Occipital lobe (tissue), 2 donors: ENCODE results near the gene KDF1. TPM values are rescaled to one million over a fixed set of nuclear protein-coding genes. Genes with fewer than 3 reads are reported as not detected.
"Not testable (repeated sequence)": the region's sequence is repeated elsewhere in the genome, so short reads cannot be mapped to it uniquely, and the experiment has no call there.

ENCODE experiments used
- DNase-seq: peaks from one replicate; lab custom pipeline; 2025; lab: John Stamatoyannopoulos, UW
- total RNA-seq: library from RNA; depleted of rRNA; stranded (reverse); fragments of >200 nt; gene quantifications from one replicate; pipeline ENCODE4 v1.2.3, GENCODE V29; 2014

Gene KDF1
- total RNA-seq, 1 donor from 2014 or later, result not detected

DNA sequence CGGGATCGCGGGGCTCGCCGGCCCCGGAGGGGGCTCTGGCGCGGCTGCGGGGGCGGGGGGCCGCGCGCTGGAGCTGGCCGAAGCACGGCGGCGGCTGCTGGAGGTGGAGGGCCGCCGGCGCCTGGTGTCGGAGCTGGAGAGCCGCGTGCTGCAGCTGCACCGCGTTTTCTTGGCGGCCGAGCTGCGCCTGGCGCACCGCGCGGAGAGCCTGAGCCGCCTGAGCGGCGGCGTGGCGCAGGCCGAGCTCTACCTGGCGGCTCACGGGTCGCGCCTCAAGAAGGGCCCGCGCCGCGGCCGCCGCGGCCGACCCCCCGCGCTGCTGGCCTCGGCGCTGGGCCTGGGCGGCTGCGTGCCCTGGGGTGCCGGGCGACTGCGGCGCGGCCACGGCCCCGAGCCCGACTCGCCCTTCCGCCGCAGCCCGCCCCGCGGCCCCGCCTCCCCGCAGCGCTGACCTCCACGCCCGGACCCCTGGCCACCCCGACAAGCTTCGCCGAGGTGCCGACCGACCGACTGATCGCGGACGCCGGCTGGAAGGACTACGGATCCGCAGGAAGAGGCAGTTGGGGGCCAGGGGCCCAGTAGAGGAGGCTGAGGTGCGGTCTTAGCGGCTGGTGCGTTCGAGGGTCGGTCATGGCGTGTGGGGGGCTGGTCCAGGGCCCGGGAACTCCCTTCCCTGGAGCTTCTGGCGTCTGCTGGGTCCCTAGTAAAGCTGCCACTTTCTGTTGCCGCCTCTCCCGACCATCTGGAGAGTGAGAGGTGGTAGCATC is 33.9 kb upstream of the KDF1 start:
- DNase-seq, result no peak

DNA sequence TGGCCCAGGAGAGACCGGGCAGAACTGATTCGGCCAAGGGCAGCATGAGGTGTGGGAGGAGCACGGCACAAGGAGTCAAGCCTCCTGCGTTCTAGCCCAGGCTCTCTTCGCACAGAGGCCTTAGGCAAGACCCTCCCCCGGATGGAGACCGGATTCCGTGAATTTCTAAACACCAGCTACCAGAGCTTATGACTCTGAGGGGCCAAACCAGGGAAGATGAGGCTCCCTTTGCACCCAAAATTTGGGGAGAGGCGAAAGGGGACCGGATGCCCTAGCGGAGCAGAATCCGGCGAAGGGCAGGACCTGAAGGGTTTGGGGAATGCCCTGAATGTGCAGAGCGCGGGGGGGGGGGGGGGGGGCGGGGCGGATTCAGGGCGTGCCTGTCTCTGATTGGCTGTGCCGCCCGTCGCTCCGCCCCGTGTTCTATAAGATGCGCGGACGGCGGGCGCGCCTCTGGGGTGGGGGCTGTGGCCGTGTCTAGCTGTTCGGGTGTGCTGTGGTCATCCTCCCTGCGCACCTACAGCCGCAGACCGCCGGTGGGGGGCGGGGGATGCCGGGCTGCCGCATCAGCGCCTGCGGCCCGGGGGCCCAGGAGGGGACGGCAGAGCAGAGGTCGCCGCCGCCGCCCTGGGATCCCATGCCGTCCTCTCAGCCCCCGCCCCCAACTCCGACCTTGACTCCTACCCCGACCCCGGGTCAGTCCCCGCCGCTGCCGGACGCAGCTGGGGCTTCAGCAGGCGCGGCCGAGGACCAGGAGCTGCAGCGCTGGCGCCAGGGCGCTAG is 33.2 kb upstream of the KDF1 start, which contains the start of gene TRNP1:
Gene TRNP1 (plus strand): TSS at position 456 of the 783 bp plus-strand sequence. CDS start 95 bp downstream, at position 551.
- DNase-seq, result peak; percentile 69

DNA sequence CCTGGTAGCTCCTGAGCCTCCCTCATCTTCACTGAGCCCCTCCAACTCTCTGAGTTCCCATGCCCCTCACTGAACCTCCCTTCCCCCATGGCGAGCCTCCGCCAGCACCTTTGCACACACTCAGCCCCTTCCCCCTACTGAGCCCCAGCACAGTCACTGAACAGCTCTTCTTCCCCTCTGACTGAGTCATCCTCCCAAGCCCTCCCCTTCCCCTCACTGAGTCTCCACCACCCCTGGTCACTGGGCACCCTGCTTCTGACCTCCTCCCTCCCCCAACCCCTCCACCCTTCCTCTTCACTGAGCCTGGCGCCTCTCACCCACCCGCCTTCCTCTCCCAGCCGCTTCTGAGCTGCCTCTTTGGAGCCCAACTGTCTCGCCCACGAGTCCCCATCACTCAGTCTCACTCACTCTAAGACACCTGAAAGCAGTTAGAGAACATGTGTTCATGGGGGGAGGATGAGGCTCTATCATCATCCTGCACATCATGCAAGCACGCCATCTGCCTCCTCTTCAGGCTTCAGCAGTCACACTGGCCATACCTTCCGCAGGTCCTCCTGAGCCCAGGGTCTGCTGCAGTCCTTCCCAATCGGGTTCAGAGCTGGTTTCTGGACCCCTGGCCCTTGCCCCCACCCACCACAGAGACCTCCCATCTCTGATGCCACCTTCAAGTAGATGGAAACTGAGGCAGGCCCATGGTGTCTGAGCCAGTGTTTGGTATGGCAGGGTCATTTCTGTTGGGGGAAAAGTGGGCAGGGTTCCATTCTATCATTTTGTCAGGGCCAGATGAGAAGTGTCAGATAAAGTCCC is 31.2 kb upstream of the KDF1 start:
- DNase-seq, result no peak

DNA sequence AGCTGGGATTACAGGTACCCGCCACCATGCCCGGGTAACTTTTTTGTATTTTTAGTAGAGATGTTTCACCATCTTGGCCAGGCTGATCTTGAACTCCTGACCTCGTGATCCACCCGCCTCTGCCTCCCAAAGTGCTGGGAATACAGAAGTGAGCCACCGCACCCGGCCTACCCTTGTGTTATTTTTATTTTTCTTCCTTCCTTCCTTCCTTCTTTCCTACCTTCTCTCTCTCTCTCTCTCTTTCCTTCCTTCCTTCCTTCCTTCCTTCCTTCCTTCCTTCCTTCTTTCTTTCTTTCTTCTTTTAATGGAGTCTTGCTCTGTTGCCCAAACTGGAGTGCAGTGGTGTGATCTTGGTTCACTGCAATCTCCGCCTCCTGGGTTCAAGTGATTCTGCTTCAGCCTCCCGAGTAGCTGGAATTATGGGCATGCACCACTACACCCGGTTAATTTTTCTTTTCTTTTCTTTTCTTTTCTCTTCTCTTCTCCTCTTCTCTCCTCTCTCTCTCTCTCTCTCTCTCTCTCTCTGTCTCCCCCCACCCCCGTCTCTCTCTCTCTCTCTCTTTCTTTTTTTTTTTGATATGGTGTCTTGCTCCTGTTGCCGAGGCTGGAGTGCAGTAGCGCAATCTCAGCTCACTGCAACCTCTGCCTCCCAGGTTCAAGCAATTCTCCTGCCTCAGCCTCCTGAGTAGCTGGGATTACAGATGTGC is 29.3 kb upstream of the KDF1 start:
- DNase-seq, result not testable (repeated sequence)

DNA sequence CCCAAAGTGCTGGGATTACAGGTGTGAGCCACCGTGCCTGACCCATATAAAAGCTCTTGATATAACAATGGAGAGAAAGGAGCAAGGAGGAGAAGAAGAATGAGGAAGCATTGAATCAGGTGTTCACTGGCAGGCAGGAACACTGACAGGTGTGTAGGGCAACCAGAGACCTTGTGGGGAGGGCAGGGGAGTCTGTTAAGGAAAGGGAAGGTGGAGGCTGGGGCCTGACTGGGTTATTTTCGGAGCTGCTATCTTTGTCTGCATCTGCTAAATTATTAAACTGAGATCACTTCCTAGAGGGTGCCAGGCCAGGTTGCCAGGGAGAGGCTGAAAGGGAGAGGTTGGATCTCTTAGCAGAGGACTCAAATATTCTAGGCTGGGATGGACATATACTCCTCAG is 26.4 kb upstream of the KDF1 start:
- no peak for DNase-seq

DNA sequence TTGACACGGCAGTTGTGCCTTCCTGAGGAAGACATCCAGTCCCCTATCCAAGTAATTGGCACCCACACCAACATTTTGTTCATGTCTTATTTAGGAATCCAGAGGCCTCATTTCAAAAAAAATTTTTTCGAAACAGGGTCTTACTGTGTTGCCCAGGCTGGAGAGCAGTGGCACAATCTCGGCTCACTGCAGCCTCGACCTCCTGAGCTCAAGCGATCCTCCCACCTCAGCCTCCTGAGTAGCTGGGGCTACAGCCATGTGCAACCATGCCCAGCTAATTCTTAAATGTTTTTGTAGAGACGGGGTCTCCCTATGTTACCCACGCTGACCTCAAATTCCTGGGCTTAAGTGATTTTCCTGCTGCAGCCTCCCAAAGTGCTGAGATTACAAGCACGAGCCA is 24.0 kb upstream of the KDF1 start:
- DNase-seq, result no peak

DNA sequence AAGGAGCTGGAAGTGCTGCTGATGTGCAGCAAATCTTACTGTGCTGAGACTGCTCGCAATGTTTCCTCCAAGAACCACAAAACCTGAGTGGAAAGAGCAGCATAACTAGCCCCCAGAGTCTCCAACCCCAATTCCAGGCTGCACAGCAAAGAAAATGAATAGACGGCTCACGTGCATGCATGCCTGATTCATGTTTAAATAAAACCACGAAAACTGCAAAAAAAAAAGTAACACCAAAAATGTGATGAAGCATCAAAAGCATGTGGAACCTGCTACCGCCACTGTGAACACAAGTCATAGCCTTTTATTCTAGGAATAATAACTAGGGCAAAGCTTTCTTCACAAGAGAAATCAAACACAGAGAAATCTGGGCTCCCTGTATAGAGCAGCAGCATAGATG is 23.6 kb upstream of the KDF1 start:
- no peak for DNase-seq

DNA sequence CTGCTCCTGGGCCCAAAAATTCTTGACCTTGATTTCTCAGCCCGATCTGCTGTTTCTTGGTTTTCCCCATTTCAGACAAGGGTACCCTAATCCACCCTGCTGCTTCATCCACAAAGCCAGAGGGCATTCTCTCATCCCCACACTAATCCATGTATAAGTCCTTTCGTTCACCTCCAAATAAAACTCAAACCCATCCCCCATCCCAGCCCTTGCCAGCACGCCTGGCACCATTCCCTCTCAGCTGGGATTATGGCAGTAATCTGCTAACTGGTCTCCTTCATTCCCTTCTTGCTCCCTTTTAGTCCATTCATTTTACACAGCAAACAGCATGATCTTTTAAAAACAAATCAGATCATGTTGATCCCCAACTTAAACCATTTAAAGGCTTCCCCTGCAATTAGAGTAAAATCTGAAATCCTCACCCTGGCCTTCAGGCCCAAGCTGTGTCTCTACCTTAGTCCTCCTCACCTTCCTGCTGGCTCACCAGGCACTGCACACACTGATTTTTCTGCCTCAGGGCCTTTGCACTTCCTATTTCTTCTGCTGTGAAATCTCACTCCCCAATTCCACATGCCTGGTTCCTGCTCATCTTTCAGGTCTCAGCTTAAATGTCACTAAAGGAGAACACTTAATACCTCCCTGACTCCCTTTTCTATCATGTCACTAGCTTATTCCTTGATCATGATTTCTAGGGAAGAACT is 21.0 kb upstream of the KDF1 start:
- DNase-seq, result no peak

DNA sequence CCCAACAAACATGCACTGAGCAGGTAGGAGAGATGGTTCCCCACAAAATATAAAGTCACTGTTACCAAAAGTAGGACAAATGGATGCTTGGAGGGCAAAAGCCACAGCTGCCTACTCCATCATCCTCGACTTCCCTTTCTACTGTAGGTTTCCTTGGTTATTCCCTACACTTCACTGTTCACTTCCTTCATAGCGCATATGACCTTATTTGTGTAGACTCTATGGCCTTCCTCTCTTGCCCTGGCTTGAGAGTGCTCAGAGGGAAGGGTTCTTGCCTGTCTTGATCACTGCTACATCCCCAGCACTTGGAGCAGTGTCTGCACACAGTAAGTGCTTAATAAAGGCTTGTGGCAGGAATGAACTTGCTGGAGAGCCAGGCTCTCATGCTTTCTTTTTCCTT is 18.6 kb upstream of the KDF1 start:
- DNase-seq, result no peak

DNA sequence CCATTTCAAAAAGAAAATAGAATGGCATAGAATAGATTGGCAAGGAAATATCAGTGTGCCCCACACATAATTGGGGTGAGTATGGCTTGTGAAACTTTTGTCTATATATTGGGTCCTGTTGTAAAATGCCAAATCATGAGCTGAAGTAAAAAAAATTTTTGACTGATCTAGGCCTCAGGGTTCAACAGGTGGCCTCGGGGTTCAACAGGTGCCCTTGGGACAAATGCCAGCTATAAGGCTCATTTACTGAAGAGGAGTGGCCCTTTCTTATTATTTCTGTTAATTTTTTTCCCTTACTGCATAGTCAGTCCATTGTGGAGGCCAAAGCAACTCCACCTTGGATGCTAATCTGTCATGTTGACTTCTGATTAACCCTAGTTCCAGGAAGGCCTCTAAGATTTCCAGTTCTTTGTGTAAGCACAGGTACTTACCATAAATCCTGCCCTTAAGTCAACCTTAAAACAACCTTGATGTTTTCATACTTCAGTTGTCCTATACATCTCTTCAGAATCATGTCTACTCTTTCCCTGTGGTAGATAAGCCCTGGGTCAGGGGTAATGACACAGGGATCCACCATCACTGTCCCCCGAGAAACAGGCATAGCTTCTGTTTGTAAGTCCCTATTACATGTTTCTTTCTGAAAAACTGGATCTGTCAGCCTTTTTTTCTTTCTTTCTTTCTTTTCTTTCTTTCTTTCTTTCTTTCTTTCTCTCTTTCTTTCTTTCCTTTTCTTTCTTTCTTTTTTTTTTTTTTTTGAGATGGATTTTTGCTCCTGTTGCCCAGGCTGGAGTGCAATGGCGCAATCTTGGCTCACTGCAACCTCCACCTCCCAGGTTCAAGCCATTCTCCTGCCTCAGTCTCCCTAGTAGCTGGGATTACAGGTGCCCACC is 16.6 kb upstream of the KDF1 start:
- DNase-seq, result no peak

DNA sequence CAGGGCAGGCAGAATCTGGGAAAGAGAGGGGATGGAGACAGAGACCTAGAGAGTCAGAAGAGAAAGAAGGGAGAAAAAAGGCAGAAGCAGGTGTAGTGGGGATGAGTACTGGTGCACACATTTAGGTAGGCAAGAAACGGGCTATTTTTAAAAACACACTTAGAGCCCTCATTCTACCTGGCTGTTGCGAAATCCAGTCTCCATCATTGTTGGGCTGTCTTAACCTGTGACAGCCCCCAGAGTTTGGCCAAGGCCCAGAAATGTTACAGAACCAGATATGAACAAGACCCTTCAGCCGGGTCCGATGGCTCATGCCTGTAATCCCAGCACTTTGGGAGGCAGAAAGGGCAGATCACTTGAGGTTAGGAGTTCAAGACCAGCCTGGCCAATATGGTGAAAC is 12.6 kb upstream of the KDF1 start:
- DNase-seq, result no peak

DNA sequence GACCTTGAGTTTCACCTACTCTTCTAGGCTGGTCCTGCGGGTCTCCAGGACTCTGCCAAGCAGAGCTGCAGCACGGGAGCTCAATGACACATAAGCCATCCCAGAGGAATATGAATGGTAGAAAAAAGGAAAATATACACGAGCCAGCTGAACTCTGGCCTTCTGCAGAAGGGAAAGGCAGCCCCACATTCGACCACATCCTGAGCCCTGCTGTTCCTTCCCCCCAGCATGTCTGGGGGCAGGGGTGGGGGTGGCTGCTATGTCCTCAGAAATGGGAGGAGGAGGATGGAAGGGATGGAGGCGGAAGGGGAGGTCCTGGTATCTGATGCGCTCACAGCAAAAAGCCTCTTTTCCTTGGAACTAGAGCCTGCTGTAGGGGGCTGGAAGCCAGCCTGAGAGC is 12.1 kb upstream of the KDF1 start:
- no peak for DNase-seq

DNA sequence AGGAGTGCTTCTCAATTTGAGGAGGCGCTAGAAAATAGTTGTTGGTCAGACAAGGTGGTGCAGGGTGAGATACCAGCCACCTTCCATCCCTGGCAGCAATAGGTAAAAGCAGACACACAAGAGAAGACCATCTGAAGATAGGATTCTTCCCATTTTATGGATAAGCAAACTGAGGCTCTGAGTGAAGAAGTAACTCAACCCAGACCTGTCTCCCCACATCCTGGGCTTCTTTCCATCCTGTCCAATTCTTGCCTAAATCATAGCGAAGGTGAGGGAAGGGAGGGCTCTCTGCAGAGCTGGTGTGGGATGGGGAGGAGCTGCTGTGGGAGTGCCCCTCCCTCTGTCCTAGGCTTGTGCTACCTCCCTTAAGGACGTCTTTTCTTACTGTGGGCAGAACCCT is 11.3 kb upstream of the KDF1 start:
- no peak for DNase-seq

DNA sequence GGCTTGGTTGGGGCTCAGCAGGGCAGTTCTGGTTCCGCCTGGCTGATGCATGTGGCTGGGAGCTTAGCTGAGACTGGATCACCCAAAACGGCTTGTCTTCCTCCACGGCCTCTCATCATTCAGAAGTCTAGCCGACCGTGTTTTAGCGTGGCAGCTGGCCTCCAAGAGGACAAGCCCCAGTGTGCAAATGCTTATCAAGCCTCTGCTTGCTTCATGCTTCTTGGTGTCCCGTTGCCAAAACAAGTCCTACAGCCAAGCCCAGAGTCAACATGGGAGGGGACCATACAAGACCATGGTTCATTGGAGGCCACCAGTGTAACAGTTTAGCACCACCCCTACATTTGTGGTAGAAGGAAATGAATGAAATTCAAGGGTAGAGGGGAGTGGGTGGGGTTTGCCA is 10.5 kb upstream of the KDF1 start:
- DNase-seq, result no peak

DNA sequence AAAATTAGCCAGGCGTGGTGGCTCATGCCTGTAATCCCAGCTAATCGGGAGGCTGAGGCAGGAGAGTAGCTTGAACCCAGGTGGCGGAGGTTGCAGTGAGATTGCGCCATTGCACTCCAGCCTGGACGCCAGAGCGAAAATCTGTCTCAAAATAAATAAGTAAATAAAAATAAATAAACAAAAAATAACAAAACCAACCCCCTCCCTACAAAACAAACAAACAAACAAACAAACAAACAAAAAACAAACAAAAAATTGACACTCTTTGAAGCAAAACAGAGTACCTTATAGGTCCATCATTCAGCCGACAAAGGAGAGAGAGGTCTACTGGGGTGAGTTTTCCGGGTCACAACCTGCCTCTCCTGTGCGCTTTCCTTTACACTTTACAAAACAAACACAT is 5.4 kb upstream of the KDF1 start:
- no peak for DNase-seq

DNA sequence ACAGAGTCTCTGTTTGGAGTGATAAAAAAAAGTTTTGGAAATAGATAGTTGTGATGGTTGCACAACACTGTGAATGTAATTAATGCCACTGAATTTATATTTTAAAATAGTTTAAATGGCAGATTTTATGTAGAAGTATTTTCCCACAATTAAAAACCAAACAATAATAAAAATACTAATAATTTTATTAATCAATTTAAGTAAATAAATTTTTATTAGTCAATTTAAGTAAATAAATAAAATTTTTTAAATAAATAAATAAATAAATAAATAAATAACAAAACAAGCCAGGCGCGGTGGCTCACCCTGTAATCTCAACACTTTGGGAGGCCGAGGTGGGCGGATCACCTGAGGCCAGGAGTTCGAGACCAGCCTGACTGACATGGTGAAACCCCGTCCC is 4.9 kb upstream of the KDF1 start:
- no peak for DNase-seq

DNA sequence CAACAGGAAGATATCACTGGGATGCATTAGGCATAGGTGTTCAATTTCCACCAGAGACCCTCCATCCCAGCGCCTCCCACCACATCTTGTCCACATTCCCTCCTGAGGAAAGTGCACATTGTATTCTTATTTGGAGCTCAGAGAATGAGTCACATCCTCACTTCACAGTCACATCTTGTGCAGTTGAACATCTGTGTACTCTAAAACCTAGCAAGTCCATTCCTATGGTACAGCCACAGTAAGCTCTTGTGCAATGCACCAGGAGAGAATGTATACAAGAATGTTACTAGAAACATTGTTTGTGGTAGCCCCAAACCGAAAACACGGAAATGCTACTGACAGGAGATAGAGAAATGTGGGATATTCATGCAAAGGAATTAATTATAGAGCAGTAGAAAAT is 1.6 kb upstream of the KDF1 start:
- no peak for DNase-seq

DNA sequence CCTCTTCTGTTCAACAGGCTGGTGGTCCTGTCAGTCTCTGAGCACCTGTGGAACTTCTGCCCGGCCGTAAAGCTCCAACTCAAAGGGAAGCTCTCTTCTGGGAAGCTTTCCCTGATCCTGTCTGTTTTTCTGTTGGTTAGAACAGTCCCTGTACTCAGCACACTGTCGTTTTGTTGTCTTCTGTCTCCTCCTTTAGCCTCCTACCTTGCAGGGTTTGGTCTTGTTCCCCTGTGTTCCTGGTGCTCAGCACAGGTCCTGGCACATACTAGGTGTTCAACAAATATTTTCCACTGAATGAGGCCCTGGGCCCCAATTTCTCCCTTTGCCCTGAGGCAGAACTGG is 328 bp upstream of the KDF1 start:
- no peak for DNase-seq

DNA sequence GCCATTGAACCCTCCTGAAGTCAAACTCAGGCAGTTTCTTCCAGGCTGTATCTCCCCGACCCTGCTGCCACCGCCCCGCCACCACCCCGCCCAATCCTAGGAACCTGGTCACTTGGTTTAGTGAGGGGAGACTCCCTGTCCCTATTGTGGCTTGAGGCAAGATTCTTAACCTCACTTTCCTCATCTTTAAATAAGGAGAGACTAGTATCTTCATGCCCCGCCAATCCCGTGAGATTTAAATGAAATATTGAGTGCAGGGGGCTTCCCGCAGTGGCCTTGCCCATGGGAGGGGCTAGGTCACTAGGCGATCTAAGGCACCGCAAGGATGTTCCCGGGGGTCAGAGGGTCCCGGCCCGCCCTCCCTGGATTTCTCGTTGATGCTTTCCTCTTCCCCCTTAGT is 998 bp downstream of the KDF1 start:
- no peak for DNase-seq

DNA sequence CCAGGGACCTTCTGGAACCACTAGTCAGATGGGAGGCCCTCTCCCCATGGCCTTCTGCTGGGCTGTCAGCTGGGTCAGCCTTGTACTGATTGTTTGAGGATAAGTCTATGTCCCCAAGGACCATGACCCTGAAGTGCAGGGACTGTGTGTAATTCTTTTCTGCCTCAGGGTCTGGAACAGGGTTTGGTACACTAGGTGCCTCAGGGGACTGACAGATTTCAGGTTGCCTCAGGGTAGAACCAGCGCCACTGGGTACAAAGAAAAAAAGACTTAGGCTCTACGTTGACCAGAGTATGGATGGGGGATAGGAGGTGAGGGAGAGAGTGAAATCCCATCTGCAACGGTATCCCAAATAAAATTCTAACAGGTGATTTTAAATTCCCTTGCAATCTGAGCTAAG is 3.0 kb downstream of the KDF1 start:
- DNase-seq, result no peak
